H9 (cell line): Measurements from ENCODE around the gene GNAI1. TPM values are rescaled to one million over a fixed set of nuclear protein-coding genes. Genes with fewer than 3 reads are reported as not detected.

Experiments
- DNase-seq: peaks from one replicate; pipeline ENCODE4 v3.0.0-alpha.2; 2017
- H2AFZ ChIP-seq: one replicate; pipeline ENCODE4 v1.6.1; 2013; ENCODE audit warnings: mild to moderate bottlenecking, low read length, control low read depth, moderate library complexity
- H2AK5ac ChIP-seq: 2 replicates; pipeline ENCODE4 v1.6.1; 2013; ENCODE audit warnings: low read length, control low read depth, mixed read lengths; ENCODE audit not compliant: insufficient read length
- H2BK120ac ChIP-seq: one replicate; pipeline ENCODE4 v1.6.1; 2013; ENCODE audit warnings: low read depth, mild to moderate bottlenecking, low read length, control low read depth, inconsistent platforms; ENCODE audit not compliant: poor library complexity, severe bottlenecking
- H2BK12ac ChIP-seq: 2 replicates; pipeline ENCODE4 v1.6.1; 2013; ENCODE audit warnings: low read length, control low read depth, mixed read lengths, low read depth; ENCODE audit not compliant: insufficient read length
- H2BK15ac ChIP-seq: 2 replicates; pipeline ENCODE4 v1.6.1; 2013; ENCODE audit warnings: low read depth, low read length, control low read depth
- H2BK20ac ChIP-seq: one replicate; pipeline ENCODE4 v1.6.1; 2013; ENCODE audit warnings: low read depth, mild to moderate bottlenecking, low read length, control low read depth, inconsistent platforms; ENCODE audit not compliant: poor library complexity, severe bottlenecking
- H2BK5ac ChIP-seq: 2 replicates; pipeline ENCODE4 v1.6.1; 2013; ENCODE audit warnings: low read length, control low read depth, mixed read lengths; ENCODE audit not compliant: insufficient read length
- H3K14ac ChIP-seq: 2 replicates; pipeline ENCODE4 v1.6.1; 2013; ENCODE audit warnings: low read length, control low read depth; ENCODE audit not compliant: insufficient read depth
- H3K18ac ChIP-seq: 2 replicates; pipeline ENCODE4 v1.6.1; 2013; ENCODE audit warnings: low read depth, mild to moderate bottlenecking, mixed read lengths, low read length, control low read depth; ENCODE audit not compliant: insufficient read length
- H3K23ac ChIP-seq: 2 replicates; pipeline ENCODE4 v1.6.1; 2013; ENCODE audit warnings: low read length, control low read depth, mixed read lengths, low read depth; ENCODE audit not compliant: insufficient read length
- H3K23me2 ChIP-seq: 2 replicates; pipeline ENCODE4 v1.6.1; 2013; ENCODE audit warnings: low read depth, mild to moderate bottlenecking, mixed read lengths, low read length, control low read depth; ENCODE audit not compliant: insufficient read length, poor library complexity, severe bottlenecking
- H3K27ac ChIP-seq: 2 replicates; pipeline ENCODE4 v1.5.1; 2013; ENCODE audit warnings: low read length, control low read depth, mixed read lengths, low read depth; ENCODE audit not compliant: insufficient read length
- H3K27me3 ChIP-seq: 2 replicates; pipeline ENCODE4 v1.6.1; 2013; ENCODE audit warnings: low read length, control low read depth, inconsistent platforms; ENCODE audit not compliant: insufficient read depth
- H3K4ac ChIP-seq: 2 replicates; pipeline ENCODE4 v1.6.1; 2013; ENCODE audit warnings: low read depth, mild to moderate bottlenecking, control low read depth, inconsistent platforms, low read length, moderate library complexity
- H3K4me1 ChIP-seq: 2 replicates; pipeline ENCODE4 v1.6.1; 2013; ENCODE audit warnings: low read length, control low read depth, inconsistent platforms; ENCODE audit not compliant: insufficient read depth
- H3K4me2 ChIP-seq: 2 replicates; pipeline ENCODE4 v1.6.1; 2013; ENCODE audit warnings: low read length, control low read depth, mixed read lengths; ENCODE audit not compliant: insufficient read length, insufficient read depth
- H3K56ac ChIP-seq: 2 replicates; pipeline ENCODE4 v1.6.1; 2013; ENCODE audit warnings: low read depth, mild to moderate bottlenecking, mixed read lengths, low read length, control low read depth; ENCODE audit not compliant: insufficient read length
- H3K79me1 ChIP-seq: 2 replicates; pipeline ENCODE4 v1.6.1; 2013; ENCODE audit warnings: low read depth, mild to moderate bottlenecking, moderate library complexity, low read length, control low read depth, inconsistent platforms; ENCODE audit not compliant: insufficient read depth, poor library complexity, severe bottlenecking
- H3K79me2 ChIP-seq: 2 replicates; pipeline ENCODE4 v1.6.1; 2013; ENCODE audit warnings: low read length, control low read depth, inconsistent platforms; ENCODE audit not compliant: insufficient read depth
- H3K9ac ChIP-seq: 2 replicates; pipeline ENCODE4 v1.6.1; 2013; ENCODE audit warnings: low read length, control low read depth, mixed read lengths; ENCODE audit not compliant: insufficient read length; ENCODE audit errors: extremely low read depth
- H3K9me3 ChIP-seq: one replicate; pipeline ENCODE4 v1.6.1; 2013; ENCODE audit warnings: low read depth, low read length, inconsistent platforms; ENCODE audit not compliant: control insufficient read depth
- H3T11ph ChIP-seq: one replicate; pipeline ENCODE4 v1.6.1; 2013; ENCODE audit warnings: mild to moderate bottlenecking, low read length, control low read depth, inconsistent platforms
- H4K20me1 ChIP-seq: one replicate; pipeline ENCODE4 v1.6.1; 2013; ENCODE audit not compliant: control insufficient read depth, insufficient read length, insufficient read depth
- H4K5ac ChIP-seq: 2 replicates; pipeline ENCODE4 v1.6.1; 2013; ENCODE audit warnings: low read depth, mild to moderate bottlenecking, mixed read lengths, low read length, control low read depth; ENCODE audit not compliant: insufficient read length
- H4K8ac ChIP-seq: replicated peaks from 2 replicates; pipeline ENCODE4 v1.6.1; 2013; ENCODE audit warnings: low read length, control low read depth, mixed read lengths, low read depth; ENCODE audit not compliant: insufficient read length
- H4K91ac ChIP-seq: 2 replicates; pipeline ENCODE4 v1.6.1; 2013; ENCODE audit warnings: low read depth, mild to moderate bottlenecking, moderate library complexity, mixed read lengths, low read length, control low read depth; ENCODE audit not compliant: insufficient read length
- H3K27ac Mint-ChIP-seq, 3 experiments: 2 replicates in 2 of 3; 3 replicates in 1 of 3; pipeline ENCODE4 v1.8.0; 2020 to 2021; ENCODE audit warnings: mixed read lengths in 3 of 3, mild to moderate bottlenecking in 1 of 3, moderate library complexity in 1 of 3
- H3K27me3 Mint-ChIP-seq: 2 replicates; pipeline ENCODE4 v1.8.0; 2021; ENCODE audit warnings: low read depth, mild to moderate bottlenecking, moderate library complexity, mixed read lengths
- H3K36me3 Mint-ChIP-seq, 3 experiments: 2 replicates in 2 of 3; 3 replicates in 1 of 3; pipeline ENCODE4 v1.8.0; 2020 to 2021; ENCODE audit warnings: low read depth in 3 of 3, mixed read lengths in 3 of 3; ENCODE audit not compliant: insufficient read depth in 1 of 3
- H3K4me1 Mint-ChIP-seq, 2 experiments: 2 replicates each; pipeline ENCODE4 v1.8.0; 2020; ENCODE audit warnings: mixed read lengths in 2 of 2
- H3K4me3 Mint-ChIP-seq, 2 experiments: 2 replicates in 1 of 2; 3 replicates in 1 of 2; pipeline ENCODE4 v1.8.0; 2020 to 2021; ENCODE audit warnings: mild to moderate bottlenecking in 2 of 2, mixed read lengths in 2 of 2, moderate library complexity in 1 of 2
- H3K9me3 Mint-ChIP-seq, 2 experiments: 2 replicates in 1 of 2; 3 replicates in 1 of 2; pipeline ENCODE4 v1.8.0; 2020; ENCODE audit warnings: mild to moderate bottlenecking in 2 of 2, mixed read lengths in 2 of 2, moderate library complexity in 1 of 2
- CTCF ChIP-seq: fragments of 200-600 bp; sonication (generic); conservative IDR thresholded peaks from 3 replicates; pipeline ENCODE4 v1.8.0; 2021; ENCODE audit warnings: antibody characterized with exemption, mild to moderate bottlenecking
- WGBS: extraction: QIAGEN DNeasy Blood & Tissue Kit; methylation state at CpG from one replicate; pipeline ENCODE4 v1.1.7; 2013; ENCODE audit warnings: missing lambda C conversion rate, low lambda C conversion rate, mixed read lengths; ENCODE audit not compliant: insufficient read length; ENCODE audit errors: extremely low coverage; 5-methylcytosine and 5-hydroxymethylcytosine counted together
- total RNA-seq: library from RNA; stranded (reverse); gene quantifications from 2 replicates; pipeline ENCODE4 v1.2.1, GENCODE V29; 2021

Gene GNAI1
- total RNA-seq, 1 experiment from 2014 or later, result 14.1 TPM

GRCh38 chr7:80128918-80129317 is 5.7 kb upstream of the GNAI1 start:
- Histone ChIP-seq H3K14ac (no peak overlapping the region), H3K27me3 (peaks cover 16% of the 10 kb centered on the region; the same call in 1 of the 2 replicates), H3K56ac (no peak overlapping the region), H2BK15ac (no peak overlapping the region), H3K27ac (no peak overlapping the region), H4K91ac (no peak overlapping the region), H3K9ac (no peak overlapping the region), H3K9me3 (no peaks in the 10 kb centered on the region), H2BK5ac (no peak overlapping the region), H3K23me2 (peaks cover 3% of the 10 kb centered on the region), H2AK5ac (no peak overlapping the region), H3K79me2 (0 out of 2 replicates have a peak, but pooled peaks cover 2% of the 10 kb centered on the region), H2BK12ac (no peak overlapping the region), H2BK120ac (no peak overlapping the region), H4K20me1 (no peaks in the 10 kb centered on the region), H2AFZ (no peak overlapping the region), H4K8ac (no peak overlapping the region), H3T11ph (no peak overlapping the region), H3K18ac (no peak overlapping the region), H2BK20ac (no peak overlapping the region), H3K4me2 (no peak overlapping the region), H4K5ac (no peak overlapping the region), H3K79me1 (no peaks in the 10 kb centered on the region), H3K23ac (no peak overlapping the region), H3K4me1 (peaks cover 3% of the 10 kb centered on the region), H3K4ac (no peak overlapping the region)
- DNase-seq, result no peak
- H3K4me1 Mint-ChIP-seq, result peaks cover 18 to 20% of the 10 kb centered on the region in 2 experiments
- no CpG with 5 or more reads among the region's 3 CpGs for WGBS
- H3K27me3 Mint-ChIP-seq, result peaks cover 29% of the 10 kb centered on the region
- peaks cover 0 to 3% of the 10 kb centered on the region in 2 experiments; a peak in 1 of 5 replicates for H3K9me3 Mint-ChIP-seq
- TF ChIP-seq CTCF, result no peak
- H3K4me3 Mint-ChIP-seq, result no peak overlapping the region
- no peak overlapping the region for H3K27ac Mint-ChIP-seq
- no peaks in the 10 kb centered on the region; a peak in 1 of 7 replicates for H3K36me3 Mint-ChIP-seq
